HCT116 (cell line): Measurements from ENCODE around the gene FPR2. TPM values are rescaled to one million over a fixed set of nuclear protein-coding genes. Genes with fewer than 3 reads are reported as not detected.

Experiments
- ATAC-seq: fragments of 200-7000 bp; cut with Tn5 transposase; 2 replicates; pipeline ENCODE4 v1.9.1; 2020; ENCODE audit warnings: mild to moderate bottlenecking, moderate library complexity
- BruUV-seq: library from RNA; stranded (reverse); fragments of 400-500 nt; replicated peaks from 2 replicates; lab custom pipeline; 2021; lab: Mats Ljungman, UMichigan
- CTCF ChIA-PET: fragments of 300-600 bp; sonication (Branson Sonifier 250); formaldehyde crosslinking; loops from one replicate; lab custom pipeline; 2021; ENCODE audit warnings: antibody characterized with exemption; lab: Charles Lee
- POLR2A ChIA-PET: fragments of 300-600, 350-600 bp; sonication (Branson Sonifier 250); formaldehyde crosslinking; loops from one replicate; lab custom pipeline; 2021; ENCODE audit warnings: antibody characterized with exemption; lab: Charles Lee
- RAD21 ChIA-PET, 2 experiments: fragments of 300-600 bp; sonication (Branson Sonifier 250); formaldehyde crosslinking; loops; one replicate each; lab custom pipeline; 2023; ENCODE audit warnings: low total read pairs in 2 of 2; ENCODE audit not compliant: uncharacterized antibody in 2 of 2, unreplicated experiment in 2 of 2, low non-redundant PET in 1 of 2; lab: Charles Lee
- DNase-seq: peaks from one replicate; pipeline ENCODE4 v3.0.0-alpha.2; 2010; ENCODE audit warnings: low read depth, low spot score
- H2AFZ ChIP-seq: fragments of 200-600 bp; shearing (Covaris generic), sonication (generic); 2 replicates; pipeline ENCODE4 v1.6.1; 2017; ENCODE audit warnings: low read depth, mixed run types, mixed read lengths, antibody characterized with exemption, low read length; ENCODE audit not compliant: poor library complexity, severe bottlenecking
- H3K27ac ChIP-seq: 2 replicates; pipeline ENCODE4 v1.5.1; 2012; ENCODE audit warnings: low read depth, low read length
- H3K27me3 ChIP-seq: fragments of 200-600 bp; sonication (generic); 2 replicates; pipeline ENCODE4 v1.6.1; 2016; ENCODE audit warnings: mixed run types, low read length, mixed read lengths; ENCODE audit not compliant: insufficient read depth
- H3K36me3 ChIP-seq, 2 experiments: fragments of 200-500 bp in 1 of 2; fragments of 200-600 bp in 1 of 2; sonication (Bioruptor generic) in 1 of 2; sonication (generic) in 1 of 2; 2 replicates each; pipeline versions ENCODE4 v1.5.1 to v1.6.1; 2014 to 2016; ENCODE audit warnings: low read length in 2 of 2, inconsistent platforms in 1 of 2, mixed read lengths in 1 of 2, mixed run types in 1 of 2; ENCODE audit not compliant: insufficient read depth in 2 of 2, control insufficient read depth in 1 of 2
- H3K4me1 ChIP-seq, 2 experiments: fragments of 200-600 bp in 1 of 2; sonication (generic) in 1 of 2; 2 replicates each; pipeline versions ENCODE4 v1.5.1 to v1.6.1; 2012 to 2017; ENCODE audit warnings: low read length in 2 of 2, inconsistent platforms in 1 of 2, mild to moderate bottlenecking in 1 of 2, mixed read lengths in 1 of 2, mixed run types in 1 of 2, moderate library complexity in 1 of 2; ENCODE audit not compliant: insufficient read depth in 2 of 2, control insufficient read depth in 1 of 2
- H3K4me2 ChIP-seq: fragments of 200-600 bp; sonication (generic); 2 replicates; pipeline ENCODE4 v1.6.1; 2017; ENCODE audit warnings: mixed run types, low read length, mixed read lengths
- H3K4me3 ChIP-seq, 2 experiments: fragments of 200-600 bp in 1 of 2; sonication (generic) in 1 of 2; replicated peaks in 1 of 2; 2 replicates each; pipeline ENCODE4 v1.5.1; 2011 to 2016; ENCODE audit warnings: low read length in 2 of 2, control low read depth in 1 of 2, low read depth in 1 of 2, mild to moderate bottlenecking in 1 of 2, mixed read lengths in 1 of 2, mixed run types in 1 of 2
- H3K79me2 ChIP-seq: fragments of 200-600 bp; sonication (generic); 2 replicates; pipeline ENCODE4 v1.6.1; 2017; ENCODE audit warnings: mild to moderate bottlenecking, mixed run types, low read length, moderate library complexity, mixed read lengths; ENCODE audit not compliant: insufficient read depth
- H3K9ac ChIP-seq: fragments of 200-600 bp; sonication (generic); 2 replicates; pipeline ENCODE4 v1.6.1; 2016; ENCODE audit warnings: low read length, mixed read lengths
- H3K9me2 ChIP-seq: fragments of 200-600 bp; sonication (generic), shearing (Covaris generic); 2 replicates; pipeline ENCODE4 v1.6.1; 2017; ENCODE audit warnings: mixed run types, mild to moderate bottlenecking, moderate library complexity; ENCODE audit not compliant: insufficient read depth
- H3K9me3 ChIP-seq, 2 experiments: fragments of 200-500 bp in 1 of 2; fragments of 200-600 bp in 1 of 2; sonication (Bioruptor generic) in 1 of 2; sonication (generic) in 1 of 2; 2 replicates each; pipeline ENCODE4 v1.6.1; 2014 to 2017; ENCODE audit warnings: low read length in 2 of 2, mixed read lengths in 2 of 2, inconsistent platforms in 1 of 2, low read depth in 1 of 2, mild to moderate bottlenecking in 1 of 2, mixed run types in 1 of 2, moderate library complexity in 1 of 2; ENCODE audit not compliant: control insufficient read depth in 1 of 2, insufficient read depth in 1 of 2
- H4K20me1 ChIP-seq: fragments of 200-600 bp; sonication (generic), shearing (Covaris generic); 2 replicates; pipeline ENCODE4 v1.6.1; 2017; ENCODE audit warnings: mixed run types, mild to moderate bottlenecking, moderate library complexity; ENCODE audit not compliant: insufficient read depth
- CBX3 ChIP-seq: IDR thresholded peaks from 2 replicates; pipeline ENCODE4 v1.6.1; 2012; ENCODE audit warnings: low read depth
- CEBPB ChIP-seq: IDR thresholded peaks from 2 replicates; pipeline ENCODE4 v1.6.1; 2012; ENCODE audit warnings: low read depth
- ELF1 ChIP-seq: IDR thresholded peaks from 2 replicates; pipeline ENCODE4 v1.6.1; 2012; ENCODE audit warnings: low read depth, borderline replicate concordance
- POLR2A ChIP-seq: IDR thresholded peaks from 2 replicates; pipeline ENCODE4 v1.7.0; 2011; ENCODE audit warnings: borderline replicate concordance; ENCODE audit not compliant: insufficient read depth, insufficient read length; ENCODE audit errors: extremely low read depth
- RAD21 ChIP-seq: IDR thresholded peaks from 2 replicates; pipeline ENCODE4 v1.6.1; 2012; ENCODE audit warnings: low read depth, mild to moderate bottlenecking
- SRF ChIP-seq: IDR thresholded peaks from 2 replicates; pipeline ENCODE4 v1.6.1; 2012; ENCODE audit warnings: low read depth
- ZBTB33 ChIP-seq: IDR thresholded peaks from 2 replicates; pipeline ENCODE4 v1.6.1; 2011; ENCODE audit warnings: mild to moderate bottlenecking, low read length, moderate library complexity; ENCODE audit not compliant: insufficient replicate concordance; ENCODE audit errors: extremely low read depth
- ZFX ChIP-seq: fragments of 450-650 bp; IDR thresholded peaks from 2 replicates; pipeline ENCODE4 v1.6.1; 2017
- ZNF274 ChIP-seq: fragments of 200-500 bp; sonication (Bioruptor generic); IDR thresholded peaks from 2 replicates; pipeline ENCODE4 v1.6.1; 2014; ENCODE audit warnings: mild to moderate bottlenecking, low read depth, low read length, inconsistent platforms
- intact Hi-C: fragments of 100-400 bp; cut with micrococcal nuclease; formaldehyde crosslinking; loops from 2 replicates; pipeline ENCODE4 v1.10.0; 2022
- total RNA-seq: library from RNA; stranded (reverse); gene quantifications from one replicate; pipeline ENCODE4 v1.2.1, GENCODE V29; 2021; ENCODE audit not compliant: unreplicated experiment

The FPR2 gene
- total RNA-seq, 1 experiment from 2014 or later, result not detected

GRCh38 chr19:51808333-51808986 lies 47.5 kb downstream of the FPR2 start:
- Histone ChIP-seq H3K27ac (no peak overlapping the region), H3K27me3 (no peaks in the 10 kb centered on the region), H4K20me1 (no peaks in the 10 kb centered on the region), H3K79me2 (no peaks in the 10 kb centered on the region), H3K9me3 (peaks cover 0 to 2% of the 10 kb centered on the region in 2 experiments; a peak in 1 of 4 replicates), H3K4me3 (no peak overlapping the region), H2AFZ (no peak overlapping the region), H3K9ac (no peak overlapping the region), H3K36me3 (no peaks in the 10 kb centered on the region), H3K4me1 (no peaks in the 10 kb centered on the region), H3K4me2 (no peak overlapping the region), H3K9me2 (no peaks in the 10 kb centered on the region)
- RAD21 ChIA-PET, result no interaction called here
- CTCF ChIA-PET, result interaction anchor here (0.6 to 2.6 kb wide), 2 partner anchors 31 to 366 kb away, joined by 3 to 9 read pairs; no protein-coding TSS in a partner anchor
- TF ChIP-seq CEBPB, result no peak
- no peak for TF ChIP-seq ZFX
- TF ChIP-seq ELF1, result no peak
- no peak for TF ChIP-seq ZNF274
- peak; percentile 13; the same call in 1 of the 2 replicates for TF ChIP-seq RAD21
- ATAC-seq (no peak), DNase-seq (no peak)
- POLR2A ChIA-PET, result no interaction called here
- intact Hi-C loops, result no loop called here
- BruUV-seq, result no TSS peak

- no peak overlapping the region for H3K4me2 ChIP-seq
- no peaks in the 10 kb centered on the region for H4K20me1 ChIP-seq
- no peaks in the 10 kb centered on the region for H3K36me3 ChIP-seq
- no peak overlapping the region for H3K9ac ChIP-seq
- no peaks in the 10 kb centered on the region for H3K4me1 ChIP-seq
- no peak overlapping the region for H3K4me3 ChIP-seq
- no peaks in the 10 kb centered on the region for H3K9me2 ChIP-seq
- POLR2A ChIA-PET, result no interaction called here
- intact Hi-C loops, result no loop called here
- TF ChIP-seq SRF, result no peak
- TF ChIP-seq CEBPB, result peak; percentile 36; the same call in 1 of the 2 replicates
- TF ChIP-seq ZBTB33, result no peak
- TF ChIP-seq POLR2A, result no peak
- no peak for TF ChIP-seq CBX3
- H3K9me3 ChIP-seq, result peaks cover 0 to 2% of the 10 kb centered on the region in 2 experiments; a peak in 1 of 4 replicates
- RAD21 ChIA-PET, result no interaction called here
- H3K27ac ChIP-seq, result no peak overlapping the region
- no peak overlapping the region for H2AFZ ChIP-seq
- no peak for ATAC-seq
- CTCF ChIA-PET, result no interaction called here
- BruUV-seq, result no TSS peak
- H3K79me2 ChIP-seq, result no peaks in the 10 kb centered on the region
- DNase-seq, result no peak
- H3K27me3 ChIP-seq, result no peaks in the 10 kb centered on the region
Observed at GRCh38 chr19:51809787-51810186, 48.8 kb downstream of the FPR2 start.
